ENCODE results near the gene HLF.

- TF ChIP-seq POLR2A (IDR thresholded peaks at IDR 0.05; ENCODE audit: low read depth, low read length) (no peak), CTCF (IDR thresholded peaks at IDR 0.05; ENCODE audit: extremely low read depth in 1 of 2, insufficient read depth in 1 of 2, low read depth in 1 of 2, low read length in 2 of 2) (no peak), POLR2AphosphoS5 (IDR thresholded peaks at IDR 0.05; ENCODE audit: insufficient read depth, low read depth, low read length) (no peak), EZH2 (IDR thresholded peaks at IDR 0.05; ENCODE audit: borderline replicate concordance, low read depth, low read length, severe bottlenecking) (no peak), MYC (IDR thresholded peaks at IDR 0.05; ENCODE audit: low read depth, low read length) (no peak)
These were observed 18.7 kb downstream of the HLF start for GRCh38 chr17:55283256-55283965.

Data from endothelial cell of umbilical vein (primary cell).